CD8-positive, alpha-beta memory T cell (primary cell): Measurements from ENCODE around the gene CHST7. TPM values are rescaled to one million over a fixed set of nuclear protein-coding genes. Genes with fewer than 3 reads are reported as not detected.

Experiments
- CTCF ChIA-PET: fragments of 350-600 bp; sonication (Branson Sonifier 250); formaldehyde crosslinking; loops from one replicate; lab custom pipeline; 2021; ENCODE audit warnings: antibody characterized with exemption; lab: Charles Lee
- POLR2A ChIA-PET: fragments of 350-600 bp; sonication (Branson Sonifier 250); formaldehyde crosslinking; loops from one replicate; lab custom pipeline; 2021; ENCODE audit warnings: antibody characterized with exemption; lab: Charles Lee
- DNase-seq, 5 donors: peaks; one replicate each; pipeline versions ENCODE4 v3.0.0 to v3.0.0-alpha.2; 2020 to 2022; ENCODE audit warnings: mixed read lengths in 1 of 5
- H3K27ac ChIP-seq: one replicate; pipeline ENCODE4 v1.7.0; 2013; ENCODE audit warnings: low read depth, mild to moderate bottlenecking, low read length, moderate library complexity
- H3K27me3 ChIP-seq: 2 replicates; pipeline ENCODE4 v1.7.0; 2013; ENCODE audit warnings: low read length, mild to moderate bottlenecking; ENCODE audit not compliant: insufficient read depth, poor library complexity, severe bottlenecking
- H3K36me3 ChIP-seq: 2 replicates; pipeline ENCODE4 v1.7.0; 2013; ENCODE audit warnings: mild to moderate bottlenecking, low read length, moderate library complexity; ENCODE audit not compliant: insufficient read depth
- H3K4me1 ChIP-seq: 2 replicates; pipeline ENCODE4 v1.7.0; 2013; ENCODE audit warnings: mild to moderate bottlenecking, low read length, moderate library complexity; ENCODE audit not compliant: insufficient read depth
- H3K4me3 ChIP-seq: 2 replicates; pipeline ENCODE4 v1.7.0; 2013; ENCODE audit warnings: mild to moderate bottlenecking, low read length
- H3K9me3 ChIP-seq: 2 replicates; pipeline ENCODE4 v1.7.0; 2013; ENCODE audit warnings: mild to moderate bottlenecking, low read length
- H3K27ac Mint-ChIP-seq, 8 donors: one replicate each; pipeline ENCODE4 v1.8.0; 2020 to 2021; ENCODE audit warnings: mixed read lengths in 8 of 8, mild to moderate bottlenecking in 6 of 8, inconsistent platforms in 3 of 8, moderate library complexity in 3 of 8
- H3K27me3 Mint-ChIP-seq, 2 donors: one replicate each; pipeline ENCODE4 v1.8.0; 2020 to 2021; ENCODE audit warnings: mixed read lengths in 2 of 2, mild to moderate bottlenecking in 1 of 2, moderate library complexity in 1 of 2
- H3K36me3 Mint-ChIP-seq, 3 donors: one replicate each; pipeline ENCODE4 v1.8.0; 2020 to 2021; ENCODE audit warnings: mixed read lengths in 3 of 3, inconsistent platforms in 1 of 3, mild to moderate bottlenecking in 1 of 3
- H3K4me1 Mint-ChIP-seq, 3 donors: one replicate each; pipeline ENCODE4 v1.8.0; 2020 to 2021; ENCODE audit warnings: mixed read lengths in 3 of 3, inconsistent platforms in 1 of 3, mild to moderate bottlenecking in 1 of 3
- H3K4me3 Mint-ChIP-seq, 7 donors: one replicate each; pipeline ENCODE4 v1.8.0; 2020 to 2021; ENCODE audit warnings: mixed read lengths in 7 of 7, mild to moderate bottlenecking in 6 of 7, moderate library complexity in 4 of 7, inconsistent platforms in 2 of 7
- H3K9me3 Mint-ChIP-seq, 5 donors: one replicate each; pipeline ENCODE4 v1.8.0; 2020 to 2022; ENCODE audit warnings: mixed read lengths in 5 of 5, mild to moderate bottlenecking in 3 of 5, moderate library complexity in 2 of 5, inconsistent platforms in 1 of 5
- polyA plus RNA-seq: library from polyadenylated mRNA; unstranded; fragments of 300-500 nt; fragmentation: Illumina TruSeq; gene quantifications from one replicate; pipeline ENCODE4 v1.2.3, GENCODE V29; 2021
- total RNA-seq, 2 experiments: library from RNA; stranded (reverse); gene quantifications; one replicate each; pipeline ENCODE4 v1.2.3, GENCODE V29; 2021

Gene CHST7
- total and polyA plus RNA-seq, 3 experiments from 2014 or later: 3.5 to 8.0 (median 3.9) TPM

DNA sequence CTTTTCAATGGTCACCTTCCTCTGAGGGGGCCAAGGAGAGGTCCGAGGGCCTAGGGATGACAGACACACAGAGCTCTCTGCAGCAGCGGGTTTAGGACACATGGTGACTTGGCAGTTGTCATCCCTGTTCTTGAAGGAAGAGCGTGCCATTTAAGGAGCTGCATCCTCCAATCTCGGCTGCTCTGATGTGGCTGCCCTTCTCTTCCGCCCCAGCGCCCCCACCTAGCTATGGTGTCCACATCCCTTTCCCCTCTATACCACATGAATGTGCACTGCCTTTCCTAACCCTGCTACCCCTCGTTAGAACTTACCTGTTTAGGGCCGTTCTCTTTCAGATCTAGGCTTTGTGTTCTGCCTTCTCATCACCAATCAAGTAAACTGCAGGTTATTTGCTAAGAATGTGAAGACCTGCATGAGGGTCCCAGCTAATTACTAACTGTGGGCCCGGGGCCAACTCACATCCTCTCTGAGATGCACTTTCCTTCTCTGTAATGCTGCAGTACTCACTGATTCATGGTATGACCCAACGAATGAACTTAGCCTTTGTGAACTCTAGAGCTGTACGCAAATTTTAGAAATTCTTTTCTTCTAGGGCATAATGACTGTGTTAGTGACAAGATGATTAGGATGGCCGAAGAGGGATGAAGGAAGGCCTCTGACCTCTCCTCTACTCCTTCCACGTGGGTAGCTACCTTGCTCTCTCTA lies 38.2 kb downstream of the CHST7 start:
- H3K9me3 ChIP-seq: no peaks in the 10 kb centered on the region
- Mint-ChIP-seq H3K36me3 (peaks cover 0 to 3% (median 0%) of the 10 kb centered on the region in 3 donors), H3K27me3 (peaks cover 0 to 5% of the 10 kb centered on the region in 2 donors), H3K9me3 (no peaks in the 10 kb centered on the region), H3K27ac (peak overlapping the region in 1 of 8 donors; percentile 59), H3K4me3 (peak overlapping the region in 5 of 7 donors; percentile 20 to 60 (median 55)), H3K4me1 (peaks cover 25 to 35% (median 32%) of the 10 kb centered on the region in 3 donors)
- H3K27me3 ChIP-seq: no peaks in the 10 kb centered on the region
- no peak overlapping the region for H3K27ac ChIP-seq
- H3K36me3 ChIP-seq: no peaks in the 10 kb centered on the region
- ChIA-PET CTCF (no interaction called here), POLR2A (no interaction called here)
- DNase-seq: peak; percentile 3 to 71 (median 58)
- H3K4me1 ChIP-seq: peaks cover 21% of the 10 kb centered on the region
- H3K4me3 ChIP-seq: no peak overlapping the region

- ChIA-PET CTCF (no interaction called here), POLR2A (no interaction called here)
- Histone ChIP-seq H3K27me3 (no peaks in the 10 kb centered on the region), H3K27ac (no peak overlapping the region), H3K4me3 (no peak overlapping the region), H3K4me1 (no peaks in the 10 kb centered on the region), H3K36me3 (no peaks in the 10 kb centered on the region), H3K9me3 (no peaks in the 10 kb centered on the region)
- Mint-ChIP-seq H3K27me3 (no peaks in the 10 kb centered on the region), H3K9me3 (peaks cover 0 to 13% (median 2%) of the 10 kb centered on the region in 5 donors), H3K36me3 (peaks cover 0 to 8% (median 3%) of the 10 kb centered on the region in 3 donors), H3K4me1 (peaks cover 7 to 17% (median 15%) of the 10 kb centered on the region in 3 donors), H3K27ac (no peak overlapping the region), H3K4me3 (no peak overlapping the region)
- no peak for DNase-seq
Measured at GRCh38 chrX:46617906-46618305, 44.3 kb downstream of the CHST7 start.

DNA sequence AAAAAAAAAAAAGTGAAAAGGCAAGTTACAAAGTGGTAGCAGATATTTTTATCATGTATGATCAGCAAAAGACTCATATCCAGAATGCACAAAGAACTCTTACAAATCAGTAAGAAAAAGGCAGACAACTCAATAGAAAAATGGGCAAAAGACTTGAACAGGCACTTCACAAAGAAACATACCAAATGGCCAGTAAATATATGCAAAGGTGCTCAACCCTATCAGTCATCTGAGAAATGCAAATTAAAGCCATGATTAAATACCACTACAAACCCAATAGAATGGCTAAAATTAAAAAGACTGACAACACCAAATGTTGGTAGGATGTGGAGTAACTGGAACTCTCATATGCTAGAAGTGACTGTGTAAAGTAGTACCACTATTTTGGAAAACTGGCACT lies 45.4 kb downstream of the CHST7 start:
- H3K9me3 ChIP-seq: no peaks in the 10 kb centered on the region
- Mint-ChIP-seq H3K36me3 (peaks cover 0 to 8% (median 3%) of the 10 kb centered on the region in 3 donors), H3K9me3 (peaks cover 0 to 13% (median 2%) of the 10 kb centered on the region in 5 donors), H3K4me1 (peaks cover 7 to 17% (median 13%) of the 10 kb centered on the region in 3 donors), H3K4me3 (no peak overlapping the region), H3K27me3 (no peaks in the 10 kb centered on the region), H3K27ac (no peak overlapping the region)
- CTCF ChIA-PET: no interaction called here
- H3K4me1 ChIP-seq: no peaks in the 10 kb centered on the region
- no peak overlapping the region for H3K27ac ChIP-seq
- POLR2A ChIA-PET: no interaction called here
- H3K36me3 ChIP-seq: no peaks in the 10 kb centered on the region
- H3K4me3 ChIP-seq: no peak overlapping the region
- no peak for DNase-seq
- no peaks in the 10 kb centered on the region for H3K27me3 ChIP-seq

GRCh38 chrX:46620505-46620904 lies 46.9 kb downstream of the CHST7 start:
- Mint-ChIP-seq H3K9me3 (peaks cover 0 to 13% (median 2%) of the 10 kb centered on the region in 5 donors), H3K4me3 (no peak overlapping the region), H3K27me3 (no peaks in the 10 kb centered on the region), H3K27ac (no peak overlapping the region), H3K36me3 (peaks cover 0 to 8% (median 3%) of the 10 kb centered on the region in 3 donors), H3K4me1 (peaks cover 7 to 17% (median 13%) of the 10 kb centered on the region in 3 donors)
- no peaks in the 10 kb centered on the region for H3K4me1 ChIP-seq
- CTCF ChIA-PET: no interaction called here
- no peaks in the 10 kb centered on the region for H3K27me3 ChIP-seq
- H3K9me3 ChIP-seq: no peaks in the 10 kb centered on the region
- H3K36me3 ChIP-seq: no peaks in the 10 kb centered on the region
- H3K4me3 ChIP-seq: no peak overlapping the region
- DNase-seq: no peak
- no peak overlapping the region for H3K27ac ChIP-seq
- POLR2A ChIA-PET: no interaction called here

DNA sequence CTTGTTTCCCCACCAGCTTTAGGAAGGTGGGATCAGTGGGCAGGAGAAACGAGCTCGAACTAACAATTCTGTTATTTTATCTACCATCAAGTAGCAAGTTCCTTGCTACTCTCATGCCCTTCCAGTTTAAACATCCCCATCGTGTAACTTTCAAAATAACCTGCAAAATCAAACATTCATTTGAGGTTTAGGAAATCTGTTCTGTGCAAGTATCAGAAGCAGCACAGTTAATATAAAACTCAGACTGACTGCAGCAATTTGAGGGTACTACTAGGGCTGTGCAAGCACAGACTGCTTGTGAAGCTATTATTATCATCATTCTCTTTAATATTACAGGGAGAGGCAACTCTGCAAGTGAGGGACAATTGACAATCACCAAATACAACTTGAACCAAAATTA lies 48.0 kb downstream of the CHST7 start:
- Mint-ChIP-seq H3K36me3 (peaks cover 0 to 8% (median 3%) of the 10 kb centered on the region in 3 donors), H3K27me3 (no peaks in the 10 kb centered on the region), H3K27ac (peak overlapping the region in 1 of 8 donors; percentile 5), H3K4me3 (no peak overlapping the region), H3K4me1 (peaks cover 9 to 19% (median 15%) of the 10 kb centered on the region in 3 donors), H3K9me3 (peaks cover 0 to 13% (median 2%) of the 10 kb centered on the region in 5 donors)
- no peak overlapping the region for H3K4me3 ChIP-seq
- no peaks in the 10 kb centered on the region for H3K9me3 ChIP-seq
- POLR2A ChIA-PET: no interaction called here
- DNase-seq: no peak
- no peaks in the 10 kb centered on the region for H3K36me3 ChIP-seq
- no peaks in the 10 kb centered on the region for H3K27me3 ChIP-seq
- CTCF ChIA-PET: no interaction called here
- no peaks in the 10 kb centered on the region for H3K4me1 ChIP-seq
- H3K27ac ChIP-seq: no peak overlapping the region

- POLR2A ChIA-PET: no interaction called here
- Histone ChIP-seq H3K4me3 (no peak overlapping the region), H3K9me3 (no peaks in the 10 kb centered on the region), H3K27me3 (no peaks in the 10 kb centered on the region), H3K4me1 (peaks cover 4% of the 10 kb centered on the region), H3K36me3 (no peaks in the 10 kb centered on the region), H3K27ac (no peak overlapping the region)
- H3K27ac Mint-ChIP-seq: no peak overlapping the region
- no peak overlapping the region for H3K4me3 Mint-ChIP-seq
- DNase-seq: no peak
- H3K36me3 Mint-ChIP-seq: peaks cover 0 to 1% (median 0%) of the 10 kb centered on the region in 3 donors
- H3K27me3 Mint-ChIP-seq: peaks cover 0 to 3% of the 10 kb centered on the region in 2 donors
- peaks cover 13 to 23% (median 22%) of the 10 kb centered on the region in 3 donors for H3K4me1 Mint-ChIP-seq
- H3K9me3 Mint-ChIP-seq: peaks cover 0 to 2% (median 0%) of the 10 kb centered on the region in 5 donors
- CTCF ChIA-PET: interaction anchor here (1.8 kb wide), 1 partner anchor 13 kb away, joined by 4 read pairs; no protein-coding TSS in a partner anchor
Measured at GRCh38 chrX:46624090-46624786, 50.7 kb downstream of the CHST7 start.

GRCh38 chrX:46626566-46626965 lies 53.0 kb downstream of the CHST7 start:
- no peaks in the 10 kb centered on the region for H3K9me3 Mint-ChIP-seq
- H3K27me3 Mint-ChIP-seq: peaks cover 0 to 7% of the 10 kb centered on the region in 2 donors
- Histone ChIP-seq H3K4me3 (no peak overlapping the region), H3K9me3 (no peaks in the 10 kb centered on the region), H3K27ac (no peak overlapping the region), H3K27me3 (no peaks in the 10 kb centered on the region), H3K36me3 (no peaks in the 10 kb centered on the region), H3K4me1 (peaks cover 4% of the 10 kb centered on the region)
- H3K4me1 Mint-ChIP-seq: peaks cover 13 to 23% (median 22%) of the 10 kb centered on the region in 3 donors
- no peaks in the 10 kb centered on the region for H3K36me3 Mint-ChIP-seq
- ChIA-PET CTCF (interaction anchor here (1.8 kb wide), 1 partner anchor 11 kb away, joined by 4 read pairs; no protein-coding TSS in a partner anchor), POLR2A (no interaction called here)
- peak overlapping the region in 1 of 7 donors; percentile 41 for H3K4me3 Mint-ChIP-seq
- DNase-seq: no peak
- peak overlapping the region in 2 of 8 donors; percentile 19 to 49 for H3K27ac Mint-ChIP-seq

DNA sequence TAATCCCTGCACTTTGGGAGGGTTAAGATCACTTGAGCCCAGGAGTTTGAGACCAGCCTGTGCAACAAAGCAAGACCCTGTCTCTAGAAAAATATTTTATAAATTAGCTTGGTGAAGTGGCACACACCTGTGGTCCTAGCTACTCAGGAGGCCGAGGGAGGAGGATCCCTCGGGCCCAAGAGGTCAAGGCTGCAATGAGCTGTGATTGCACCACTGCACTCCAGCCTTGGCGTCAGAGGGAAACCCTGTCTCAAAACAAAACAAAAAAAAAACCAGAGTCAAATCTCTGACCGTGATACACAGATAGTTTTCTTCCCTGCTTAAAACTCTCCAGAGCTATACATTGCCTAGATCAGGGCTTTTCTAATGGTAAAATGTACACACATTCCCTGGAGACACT lies 53.5 kb downstream of the CHST7 start:
- H3K27ac ChIP-seq: no peak overlapping the region
- H3K9me3 ChIP-seq: no peaks in the 10 kb centered on the region
- Mint-ChIP-seq H3K9me3 (no peaks in the 10 kb centered on the region), H3K27ac (peak overlapping the region in 1 of 8 donors; percentile 49), H3K4me1 (peaks cover 13 to 23% (median 22%) of the 10 kb centered on the region in 3 donors), H3K4me3 (no peak overlapping the region), H3K36me3 (peaks cover 0 to 3% (median 0%) of the 10 kb centered on the region in 3 donors), H3K27me3 (peaks cover 0 to 10% of the 10 kb centered on the region in 2 donors)
- H3K4me1 ChIP-seq: peaks cover 4% of the 10 kb centered on the region
- H3K4me3 ChIP-seq: no peak overlapping the region
- no peaks in the 10 kb centered on the region for H3K27me3 ChIP-seq
- no peaks in the 10 kb centered on the region for H3K36me3 ChIP-seq
- ChIA-PET CTCF (no interaction called here), POLR2A (no interaction called here)
- no peak for DNase-seq
